LNCAP (cell line): ENCODE results near the gene TSC22D2.

ENCODE experiments used
- TF ChIP-seq, protein P1 (sequence below): fragments of 450-650 bp; IDR thresholded peaks from 2 replicates; pipeline ENCODE4 v1.5.1; 2017; ENCODE audit warnings: mild to moderate bottlenecking

Gene TSC22D2

DNA sequence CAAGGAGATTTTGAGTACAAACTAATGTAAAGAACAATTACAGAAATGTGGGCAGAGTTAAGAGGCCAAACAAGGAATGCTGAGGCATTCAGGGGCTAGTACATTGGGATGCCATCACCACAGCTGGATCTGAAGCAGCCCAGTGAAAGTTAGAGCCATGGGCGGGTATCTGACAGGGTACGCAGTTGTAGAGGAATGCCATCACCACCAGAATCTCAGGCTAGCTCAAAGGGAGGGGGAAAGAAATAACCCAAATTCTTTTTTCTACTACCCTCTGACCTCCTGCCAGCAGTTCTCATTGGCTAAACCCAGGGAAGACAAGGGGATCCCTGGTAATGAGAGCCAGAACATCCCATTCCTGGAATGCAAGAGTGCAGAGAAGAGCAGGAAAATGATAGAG lies 9.0 kb upstream of the TSC22D2 start:
- TF ChIP-seq, protein P1, sequence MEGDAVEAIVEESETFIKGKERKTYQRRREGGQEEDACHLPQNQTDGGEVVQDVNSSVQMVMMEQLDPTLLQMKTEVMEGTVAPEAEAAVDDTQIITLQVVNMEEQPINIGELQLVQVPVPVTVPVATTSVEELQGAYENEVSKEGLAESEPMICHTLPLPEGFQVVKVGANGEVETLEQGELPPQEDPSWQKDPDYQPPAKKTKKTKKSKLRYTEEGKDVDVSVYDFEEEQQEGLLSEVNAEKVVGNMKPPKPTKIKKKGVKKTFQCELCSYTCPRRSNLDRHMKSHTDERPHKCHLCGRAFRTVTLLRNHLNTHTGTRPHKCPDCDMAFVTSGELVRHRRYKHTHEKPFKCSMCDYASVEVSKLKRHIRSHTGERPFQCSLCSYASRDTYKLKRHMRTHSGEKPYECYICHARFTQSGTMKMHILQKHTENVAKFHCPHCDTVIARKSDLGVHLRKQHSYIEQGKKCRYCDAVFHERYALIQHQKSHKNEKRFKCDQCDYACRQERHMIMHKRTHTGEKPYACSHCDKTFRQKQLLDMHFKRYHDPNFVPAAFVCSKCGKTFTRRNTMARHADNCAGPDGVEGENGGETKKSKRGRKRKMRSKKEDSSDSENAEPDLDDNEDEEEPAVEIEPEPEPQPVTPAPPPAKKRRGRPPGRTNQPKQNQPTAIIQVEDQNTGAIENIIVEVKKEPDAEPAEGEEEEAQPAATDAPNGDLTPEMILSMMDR = no peak

DNA sequence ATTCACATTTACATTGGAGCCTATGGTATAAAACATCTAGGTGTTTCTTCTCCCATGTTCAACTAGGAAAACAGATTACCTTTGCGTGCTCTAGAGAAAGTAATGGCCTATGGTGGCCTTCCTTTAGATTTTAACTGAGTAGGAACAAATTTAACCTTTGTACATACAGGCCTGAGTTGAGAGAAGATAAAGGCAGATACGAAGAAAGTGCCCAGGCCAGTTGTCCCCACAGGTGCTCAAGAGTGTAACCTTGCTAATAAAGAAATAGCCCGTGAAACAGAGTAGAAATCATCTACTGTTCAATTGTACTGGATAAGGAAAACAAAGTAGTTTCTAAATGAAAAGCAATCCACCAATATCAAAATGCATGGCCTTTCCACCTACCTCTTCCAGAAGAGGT lies 6.8 kb upstream of the TSC22D2 start:
- TF ChIP-seq, protein P1 = no peak

DNA sequence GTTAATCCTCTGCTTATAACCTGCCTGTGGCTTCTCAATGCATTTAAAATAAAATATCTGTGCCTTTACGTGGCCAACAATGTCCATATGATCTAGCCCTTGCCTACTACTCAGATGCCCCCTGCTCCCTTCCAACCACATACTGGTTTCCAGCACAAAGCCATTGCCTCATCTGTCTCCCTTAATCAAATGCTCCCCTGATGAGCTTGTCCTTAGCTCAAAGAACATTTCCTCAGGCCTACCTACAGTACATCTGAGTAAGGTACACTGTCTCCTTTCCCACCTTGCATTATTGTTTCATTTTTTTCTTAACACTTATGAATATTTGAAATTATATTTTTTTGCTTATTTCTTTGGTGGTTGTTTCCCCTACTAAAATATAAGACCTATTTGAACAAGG lies 5.9 kb upstream of the TSC22D2 start:
- TF ChIP-seq, protein P1 = no peak

DNA sequence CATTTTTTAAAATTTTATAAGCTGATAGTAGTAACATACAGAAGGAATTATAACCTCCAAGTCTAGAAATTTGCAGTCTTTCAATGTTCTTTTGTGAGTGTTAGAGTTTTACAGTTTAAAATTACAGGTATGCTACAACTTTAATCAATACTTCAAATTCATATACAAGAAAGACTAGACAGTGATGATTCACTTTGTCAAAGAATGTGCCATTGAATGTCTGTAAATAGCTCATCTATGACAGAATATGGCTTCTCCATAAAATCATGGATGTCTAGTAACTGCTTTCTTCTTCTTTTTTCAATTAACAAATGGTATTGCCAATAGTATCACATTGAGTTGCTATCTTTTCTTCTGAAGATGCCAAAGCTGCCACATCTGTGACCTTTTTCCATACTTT lies 4.1 kb upstream of the TSC22D2 start:
- TF ChIP-seq, protein P1 = no peak

DNA sequence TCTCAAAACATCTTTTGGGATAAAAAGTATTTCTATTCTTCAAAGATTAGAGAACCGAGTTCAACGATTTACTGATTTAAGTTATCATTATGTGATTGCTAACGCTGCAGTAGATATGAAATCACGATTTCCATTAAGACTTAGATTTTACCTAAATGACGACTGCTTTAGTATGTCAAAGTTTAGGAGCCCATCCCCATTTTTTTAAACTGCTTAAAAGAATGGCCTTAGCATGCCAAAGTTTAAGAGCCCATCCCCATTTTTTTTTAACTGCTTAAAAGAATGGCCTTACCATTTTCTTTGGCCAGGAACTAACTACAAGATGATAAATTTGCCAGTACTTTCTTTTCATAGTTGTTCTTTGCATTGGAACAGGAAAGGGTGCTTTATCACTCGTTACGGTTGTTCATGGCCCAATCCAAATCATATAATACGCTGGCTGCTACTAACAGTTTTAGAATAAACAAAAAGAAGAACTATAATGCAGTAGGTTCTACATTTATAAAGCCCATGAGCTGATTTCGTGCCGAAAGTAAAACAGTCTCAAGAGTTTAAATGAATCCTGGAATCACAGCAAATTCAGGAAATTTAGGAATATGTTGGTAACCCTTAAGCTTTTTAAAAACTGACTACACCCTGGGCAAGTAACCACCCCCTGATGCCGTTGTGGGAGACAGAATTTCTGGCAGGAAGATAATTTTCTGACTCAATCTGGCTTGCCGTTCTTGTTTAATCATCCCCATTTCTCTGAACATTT lies 869 bp upstream of the TSC22D2 start:
- TF ChIP-seq, protein P1 = no peak

DNA sequence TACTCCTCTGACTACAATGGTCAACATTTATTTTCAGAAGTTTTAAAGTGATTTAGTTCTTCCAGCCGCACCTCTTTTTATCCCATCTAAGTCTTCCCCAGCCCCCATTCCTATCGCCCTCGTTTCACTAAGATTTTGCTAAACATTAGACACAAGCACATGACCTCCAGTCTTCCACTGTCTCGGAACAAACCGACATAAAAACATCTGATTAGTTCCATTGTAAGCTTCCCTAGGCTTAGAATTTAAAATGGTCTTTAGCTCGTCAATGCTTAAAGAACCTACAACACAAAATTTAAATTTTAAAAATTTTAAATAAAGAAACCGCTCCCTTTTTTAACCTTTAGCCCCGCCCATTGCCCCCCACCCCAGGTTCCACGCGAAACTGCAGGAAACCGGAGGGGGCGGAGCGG lies 284 bp upstream of the TSC22D2 start:
- TF ChIP-seq, protein P1 = no peak

DNA sequence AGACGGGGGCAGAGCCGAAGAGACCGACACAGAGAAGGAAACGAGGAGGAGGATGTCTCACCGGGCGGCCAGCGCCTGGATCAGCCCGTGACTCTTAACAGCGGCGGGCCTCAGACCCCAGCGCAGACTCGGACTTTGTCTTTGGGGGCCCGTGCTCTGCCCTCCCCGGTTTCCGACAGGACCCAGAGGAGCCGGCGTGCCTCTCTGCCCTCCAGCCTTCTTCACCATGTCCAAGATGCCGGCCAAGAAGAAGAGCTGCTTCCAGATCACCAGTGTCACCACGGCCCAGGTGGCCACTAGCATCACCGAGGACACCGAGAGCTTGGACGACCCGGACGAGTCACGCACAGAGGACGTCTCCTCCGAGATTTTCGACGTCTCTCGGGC lies 1.0 kb downstream of the TSC22D2 start:
- TF ChIP-seq, protein P1 = no peak
